ENCODE measurements around the gene PPIL4. TPM values are rescaled to one million over a fixed set of nuclear protein-coding genes. Genes with fewer than 3 reads are reported as not detected.

PPIL4 gene
- total and polyA plus RNA-seq, 2 of the 13 experiments (the other 11 are each of a cell fraction or from before 2014, with no cell fraction given), result 5.5 to 46.0 TPM

DNA sequence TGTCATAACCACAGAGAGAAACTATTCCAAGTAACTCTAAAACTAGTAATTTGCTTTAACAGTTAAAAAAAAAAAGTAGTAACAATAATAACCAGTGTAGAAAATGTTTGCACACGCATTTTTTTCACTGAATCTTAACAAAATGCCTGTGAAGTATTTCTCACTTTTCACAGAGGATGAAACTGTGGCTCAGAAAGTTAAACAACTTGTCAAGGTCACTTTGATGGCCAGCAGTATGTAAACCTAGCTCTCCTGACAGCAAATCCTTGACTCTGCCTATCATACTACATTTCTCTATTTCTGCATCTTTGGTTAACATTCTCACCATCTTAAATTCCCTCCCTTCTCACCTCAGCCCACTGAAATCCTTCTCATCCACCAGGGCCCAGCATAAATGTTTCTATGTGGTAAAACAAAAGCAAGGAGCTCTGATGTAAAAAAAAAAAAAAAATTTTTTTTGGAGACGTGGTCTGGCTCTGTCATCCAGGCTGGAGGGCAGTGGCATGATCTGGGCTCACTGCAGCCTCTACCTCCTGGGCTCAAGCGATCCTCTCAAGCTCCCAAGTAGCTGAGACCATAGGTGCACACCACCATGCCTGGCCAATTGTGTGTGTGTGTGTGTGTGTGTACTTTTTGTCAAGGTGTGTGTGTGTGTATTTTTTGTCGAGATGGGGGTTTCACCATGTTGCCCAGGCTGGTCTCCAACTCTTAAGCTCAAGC, 34.9 kb downstream of the PPIL4 start (continued):
- no peak for TF ChIP-seq CERS6 (CRISPR knock-in tag; IDR thresholded peaks at IDR 0.05)
- TF ChIP-seq SMAD3 (CRISPR knock-in tag; IDR thresholded peaks at IDR 0.05), result no peak
- TF ChIP-seq, protein P1, sequence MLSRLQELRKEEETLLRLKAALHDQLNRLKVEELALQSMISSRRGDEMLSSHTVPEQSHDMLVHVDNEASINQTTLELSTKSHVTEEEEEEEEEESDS (CRISPR knock-in tag; IDR thresholded peaks at IDR 0.05; ENCODE audit: borderline replicate concordance), result no peak
- TF ChIP-seq DMAP1 (CRISPR knock-in tag; IDR thresholded peaks at IDR 0.05), result no peak
- TF ChIP-seq, protein P2, sequence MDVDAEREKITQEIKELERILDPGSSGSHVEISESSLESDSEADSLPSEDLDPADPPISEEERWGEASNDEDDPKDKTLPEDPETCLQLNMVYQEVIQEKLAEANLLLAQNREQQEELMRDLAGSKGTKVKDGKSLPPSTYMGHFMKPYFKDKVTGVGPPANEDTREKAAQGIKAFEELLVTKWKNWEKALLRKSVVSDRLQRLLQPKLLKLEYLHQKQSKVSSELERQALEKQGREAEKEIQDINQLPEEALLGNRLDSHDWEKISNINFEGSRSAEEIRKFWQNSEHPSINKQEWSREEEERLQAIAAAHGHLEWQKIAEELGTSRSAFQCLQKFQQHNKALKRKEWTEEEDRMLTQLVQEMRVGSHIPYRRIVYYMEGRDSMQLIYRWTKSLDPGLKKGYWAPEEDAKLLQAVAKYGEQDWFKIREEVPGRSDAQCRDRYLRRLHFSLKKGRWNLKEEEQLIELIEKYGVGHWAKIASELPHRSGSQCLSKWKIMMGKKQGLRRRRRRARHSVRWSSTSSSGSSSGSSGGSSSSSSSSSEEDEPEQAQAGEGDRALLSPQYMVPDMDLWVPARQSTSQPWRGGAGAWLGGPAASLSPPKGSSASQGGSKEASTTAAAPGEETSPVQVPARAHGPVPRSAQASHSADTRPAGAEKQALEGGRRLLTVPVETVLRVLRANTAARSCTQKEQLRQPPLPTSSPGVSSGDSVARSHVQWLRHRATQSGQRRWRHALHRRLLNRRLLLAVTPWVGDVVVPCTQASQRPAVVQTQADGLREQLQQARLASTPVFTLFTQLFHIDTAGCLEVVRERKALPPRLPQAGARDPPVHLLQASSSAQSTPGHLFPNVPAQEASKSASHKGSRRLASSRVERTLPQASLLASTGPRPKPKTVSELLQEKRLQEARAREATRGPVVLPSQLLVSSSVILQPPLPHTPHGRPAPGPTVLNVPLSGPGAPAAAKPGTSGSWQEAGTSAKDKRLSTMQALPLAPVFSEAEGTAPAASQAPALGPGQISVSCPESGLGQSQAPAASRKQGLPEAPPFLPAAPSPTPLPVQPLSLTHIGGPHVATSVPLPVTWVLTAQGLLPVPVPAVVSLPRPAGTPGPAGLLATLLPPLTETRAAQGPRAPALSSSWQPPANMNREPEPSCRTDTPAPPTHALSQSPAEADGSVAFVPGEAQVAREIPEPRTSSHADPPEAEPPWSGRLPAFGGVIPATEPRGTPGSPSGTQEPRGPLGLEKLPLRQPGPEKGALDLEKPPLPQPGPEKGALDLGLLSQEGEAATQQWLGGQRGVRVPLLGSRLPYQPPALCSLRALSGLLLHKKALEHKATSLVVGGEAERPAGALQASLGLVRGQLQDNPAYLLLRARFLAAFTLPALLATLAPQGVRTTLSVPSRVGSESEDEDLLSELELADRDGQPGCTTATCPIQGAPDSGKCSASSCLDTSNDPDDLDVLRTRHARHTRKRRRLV (CRISPR knock-in tag; IDR thresholded peaks at IDR 0.05), result no peak
- TF ChIP-seq ZSCAN25 (CRISPR knock-in tag; IDR thresholded peaks at IDR 0.05), result no peak
- TF ChIP-seq MATR3 (CRISPR knock-in tag; IDR thresholded peaks at IDR 0.05), result no peak
- TF ChIP-seq, protein P3, sequence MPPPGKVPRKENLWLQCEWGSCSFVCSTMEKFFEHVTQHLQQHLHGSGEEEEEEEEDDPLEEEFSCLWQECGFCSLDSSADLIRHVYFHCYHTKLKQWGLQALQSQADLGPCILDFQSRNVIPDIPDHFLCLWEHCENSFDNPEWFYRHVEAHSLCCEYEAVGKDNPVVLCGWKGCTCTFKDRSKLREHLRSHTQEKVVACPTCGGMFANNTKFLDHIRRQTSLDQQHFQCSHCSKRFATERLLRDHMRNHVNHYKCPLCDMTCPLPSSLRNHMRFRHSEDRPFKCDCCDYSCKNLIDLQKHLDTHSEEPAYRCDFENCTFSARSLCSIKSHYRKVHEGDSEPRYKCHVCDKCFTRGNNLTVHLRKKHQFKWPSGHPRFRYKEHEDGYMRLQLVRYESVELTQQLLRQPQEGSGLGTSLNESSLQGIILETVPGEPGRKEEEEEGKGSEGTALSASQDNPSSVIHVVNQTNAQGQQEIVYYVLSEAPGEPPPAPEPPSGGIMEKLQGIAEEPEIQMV (CRISPR knock-in tag; IDR thresholded peaks at IDR 0.05; ENCODE audit: low read depth), result no peak
- TF ChIP-seq NCOA2 (CRISPR knock-in tag; IDR thresholded peaks at IDR 0.05), result 0 out of 2 replicates have a peak, but pooled peaks have one; percentile 15
- TF ChIP-seq, protein P4, sequence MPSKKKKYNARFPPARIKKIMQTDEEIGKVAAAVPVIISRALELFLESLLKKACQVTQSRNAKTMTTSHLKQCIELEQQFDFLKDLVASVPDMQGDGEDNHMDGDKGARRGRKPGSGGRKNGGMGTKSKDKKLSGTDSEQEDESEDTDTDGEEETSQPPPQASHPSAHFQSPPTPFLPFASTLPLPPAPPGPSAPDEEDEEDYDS (CRISPR knock-in tag; IDR thresholded peaks at IDR 0.05), result no peak
- no peak for TF ChIP-seq ZNF619 (CRISPR knock-in tag; IDR thresholded peaks at IDR 0.05)
- no peak for TF ChIP-seq ZNF672 (CRISPR knock-in tag; IDR thresholded peaks at IDR 0.05)
- TF ChIP-seq ZNF792 (CRISPR knock-in tag; IDR thresholded peaks at IDR 0.05), result no peak
- peak; percentile 25; the same call in 1 of the 2 replicates for TF ChIP-seq SOX5 (CRISPR knock-in tag; IDR thresholded peaks at IDR 0.05; ENCODE audit: borderline replicate concordance)
- TF ChIP-seq PHB2 (IDR thresholded peaks at IDR 0.05; ENCODE audit: partially characterized antibody), result no peak
- TF ChIP-seq FOXP4 (CRISPR knock-in tag; IDR thresholded peaks at IDR 0.05), result no peak
- TF ChIP-seq MEIS2 (CRISPR knock-in tag; IDR thresholded peaks at IDR 0.05), result 0 out of 2 replicates have a peak, but pooled peaks have one; percentile 33
